ENCODE measurements around the gene AIG1. TPM values are rescaled to one million over a fixed set of nuclear protein-coding genes. Genes with fewer than 3 reads are reported as not detected.

Gene AIG1
- total RNA-seq, 4 donors from 2014 or later: 40.7 to 56.4 (median 43.6) TPM

DNA sequence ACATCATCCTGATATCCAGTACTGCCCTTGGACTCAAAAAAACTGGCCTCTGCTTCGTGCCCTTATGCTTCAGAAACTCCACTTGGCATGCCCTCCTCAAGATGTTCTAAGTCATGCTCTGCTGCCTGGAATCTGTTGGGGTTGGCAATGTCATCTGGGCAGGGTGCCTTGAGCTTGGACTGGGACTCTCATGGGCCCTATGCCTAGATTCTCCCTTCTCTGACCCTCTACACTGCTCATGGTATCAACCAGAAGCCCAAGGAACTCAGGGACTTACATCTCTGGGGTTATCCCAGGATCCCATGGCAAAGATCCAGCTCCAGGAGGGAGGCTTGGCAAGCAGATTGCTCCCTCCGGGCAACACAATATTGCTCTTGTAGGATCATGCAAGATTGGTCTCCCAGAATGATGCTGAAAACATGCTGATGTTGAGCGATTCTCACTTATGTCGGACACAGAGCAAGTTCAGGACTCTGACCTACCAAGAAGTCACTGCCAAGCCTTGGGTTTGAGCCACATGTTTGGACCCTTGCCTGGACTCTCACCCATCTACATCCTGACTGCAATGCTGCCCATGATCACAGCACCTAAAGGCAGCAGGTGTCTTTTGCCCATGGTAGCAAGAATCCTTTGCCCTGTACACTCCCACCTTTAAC, 301.0 kb downstream of the AIG1 start:
- TF ChIP-seq CTCF (IDR thresholded peaks at IDR 0.05; ENCODE audit: low read depth): no peak

DNA sequence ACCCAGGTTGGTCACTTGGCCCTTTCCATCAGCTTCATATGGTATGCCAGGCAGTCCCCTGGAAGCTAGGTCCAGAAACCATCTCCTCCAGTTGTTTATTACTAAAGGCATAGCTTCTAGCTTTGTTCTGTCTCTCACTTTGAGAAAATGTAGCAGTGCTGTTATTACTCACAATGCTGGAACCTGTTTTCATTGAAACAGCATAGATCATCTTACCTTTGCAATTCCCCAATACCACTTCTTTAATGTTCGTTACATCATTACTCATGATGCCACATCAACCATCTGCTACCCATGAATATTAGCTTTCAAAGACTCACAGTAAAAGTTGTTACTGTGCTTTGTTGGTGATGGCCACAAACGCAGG, 301.5 kb downstream of the AIG1 start:
- no peak for TF ChIP-seq CTCF (IDR thresholded peaks at IDR 0.05; ENCODE audit: low read depth)

DNA sequence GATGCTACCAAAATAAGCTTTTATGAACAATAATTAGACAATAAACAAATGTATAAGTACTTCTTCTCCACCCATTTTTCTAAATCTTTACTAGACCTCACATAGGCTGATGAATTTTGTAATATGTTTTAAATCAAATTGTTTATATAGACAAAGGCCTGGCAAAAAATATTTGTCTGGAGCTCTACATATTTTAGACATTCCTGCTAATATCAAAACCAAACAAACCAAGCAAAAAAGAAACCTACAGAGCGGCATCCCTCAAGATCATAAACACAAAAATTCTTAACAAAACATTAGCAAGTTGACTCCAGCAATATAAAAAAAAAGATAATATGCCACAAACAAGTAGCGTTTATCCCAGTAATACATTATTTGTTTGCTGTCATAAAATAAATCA, 302.6 kb downstream of the AIG1 start:
- TF ChIP-seq CTCF (IDR thresholded peaks at IDR 0.05; ENCODE audit: low read depth): no peak

DNA sequence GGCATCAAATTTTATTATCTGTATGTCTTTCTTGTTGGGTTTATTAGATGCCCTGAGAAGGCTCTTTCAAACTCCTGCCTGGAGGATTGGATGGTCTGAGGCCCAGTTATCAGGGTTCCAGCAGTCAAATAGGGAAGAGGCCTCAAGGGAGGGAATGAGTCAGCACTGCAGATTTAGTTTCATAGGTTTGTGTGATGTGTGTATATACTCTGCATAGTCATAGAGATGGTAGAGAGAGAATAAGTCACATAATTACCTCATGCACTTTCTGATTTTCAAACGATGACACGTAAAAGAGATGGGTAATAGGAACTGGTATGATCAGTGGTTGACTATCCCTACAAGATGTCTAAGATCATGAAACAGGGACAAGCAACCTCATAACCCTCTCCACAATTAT, 307.7 kb downstream of the AIG1 start:
- no peak for TF ChIP-seq CTCF (IDR thresholded peaks at IDR 0.05; ENCODE audit: low read depth)

- TF ChIP-seq CTCF (IDR thresholded peaks at IDR 0.05; ENCODE audit: low read depth): no peak
These were observed 309.3 kb downstream of the AIG1 start for GRCh38 chr6:143369971-143370370.

- no peak for TF ChIP-seq CTCF (IDR thresholded peaks at IDR 0.05; ENCODE audit: low read depth)
These were observed 310.2 kb downstream of the AIG1 start for GRCh38 chr6:143370812-143371370.

DNA sequence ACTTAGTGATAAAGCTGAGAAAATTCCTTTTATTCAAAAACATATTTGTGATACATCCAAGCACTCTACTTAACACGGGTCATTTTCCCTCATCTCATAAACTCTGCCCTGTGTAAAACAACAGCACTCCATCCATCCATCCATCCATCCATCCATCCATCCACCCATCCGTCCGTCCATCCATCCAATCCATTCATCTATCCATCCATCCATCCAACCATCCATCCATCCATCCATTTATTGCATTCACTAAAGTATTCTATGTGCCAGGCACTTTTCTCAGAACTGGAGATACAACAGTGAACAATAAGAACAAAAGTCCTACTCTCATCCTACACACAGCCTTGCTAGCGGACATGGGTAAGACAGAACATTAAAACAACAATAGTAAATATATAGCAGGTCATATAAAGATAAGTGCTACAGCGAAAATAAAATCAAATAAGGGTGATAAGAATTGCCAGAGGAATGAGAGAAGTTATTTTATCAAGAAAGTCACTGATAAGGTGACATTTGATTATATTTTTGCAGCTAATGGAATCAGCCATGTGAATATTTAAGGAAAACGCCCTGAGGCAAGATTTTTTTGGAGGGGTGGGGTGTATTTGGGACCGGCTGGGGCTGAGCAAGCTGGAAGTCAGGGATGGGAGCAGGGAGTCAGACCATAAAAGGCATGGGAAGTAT, 311.7 kb downstream of the AIG1 start:
- no peak for TF ChIP-seq CTCF (IDR thresholded peaks at IDR 0.05; ENCODE audit: low read depth)
